ENCODE data around the gene IL1A.

The IL1A gene

GRCh38 chr2:112825706-112826105 lies 41.4 kb upstream of the IL1A start:
- in situ Hi-C loops (cut with HindIII; ENCODE audit: low sequenced_read_pairs), result no loop called here
- TF ChIP-seq CTCF (IDR thresholded peaks at IDR 0.05; ENCODE audit: low read depth, low read length), result no peak
- no peak overlapping the region for H3K4me3 ChIP-seq (ENCODE audit: low read depth, low read length)
- no peak for DNase-seq (ENCODE audit: low read depth, low spot score)

- in situ Hi-C loops (cut with HindIII; ENCODE audit: low sequenced_read_pairs), result no loop called here
- DNase-seq (ENCODE audit: low read depth, low spot score), result no peak
- TF ChIP-seq CTCF (IDR thresholded peaks at IDR 0.05; ENCODE audit: low read depth, low read length), result no peak
- no peak overlapping the region for H3K4me3 ChIP-seq (ENCODE audit: low read depth, low read length)
Measured at GRCh38 chr2:112824694-112825085, 40.4 kb upstream of the IL1A start.

GRCh38 chr2:112821682-112822081 lies 37.4 kb upstream of the IL1A start:
- DNase-seq (ENCODE audit: low read depth, low spot score), result no peak
- in situ Hi-C loops (cut with HindIII; ENCODE audit: low sequenced_read_pairs), result no loop called here
- no peak for TF ChIP-seq CTCF (IDR thresholded peaks at IDR 0.05; ENCODE audit: low read depth, low read length)
- H3K4me3 ChIP-seq (ENCODE audit: low read depth, low read length), result no peak overlapping the region

- no peak for TF ChIP-seq CTCF (IDR thresholded peaks at IDR 0.05; ENCODE audit: low read depth, low read length)
- H3K4me3 ChIP-seq (ENCODE audit: low read depth, low read length), result no peak overlapping the region
- no peak for DNase-seq (ENCODE audit: low read depth, low spot score)
- in situ Hi-C loops (cut with HindIII; ENCODE audit: low sequenced_read_pairs), result no loop called here
Measured at GRCh38 chr2:112821142-112821541, 36.8 kb upstream of the IL1A start.

GRCh38 chr2:112820343-112820742 lies 36.0 kb upstream of the IL1A start:
- in situ Hi-C loops (cut with HindIII; ENCODE audit: low sequenced_read_pairs), result no loop called here
- no peak overlapping the region for H3K4me3 ChIP-seq (ENCODE audit: low read depth, low read length)
- TF ChIP-seq CTCF (IDR thresholded peaks at IDR 0.05; ENCODE audit: low read depth, low read length), result no peak
- DNase-seq (ENCODE audit: low read depth, low spot score), result no peak

- TF ChIP-seq CTCF (IDR thresholded peaks at IDR 0.05; ENCODE audit: low read depth, low read length), result no peak
- no peak for DNase-seq (ENCODE audit: low read depth, low spot score)
- in situ Hi-C loops (cut with HindIII; ENCODE audit: low sequenced_read_pairs), result no loop called here
- H3K4me3 ChIP-seq (ENCODE audit: low read depth, low read length), result no peak overlapping the region
Measured at GRCh38 chr2:112819081-112819480, 34.8 kb upstream of the IL1A start.

All from astrocyte of the spinal cord (primary cell).